Ovary (tissue), 3 donors: ENCODE results near the gene PCDHGA7.

Source experiments
- POLR2A ChIP-seq: fragments of 450-650 bp; IDR thresholded peaks from one replicate; pipeline ENCODE4 v1.6.1; 2017; ENCODE audit warnings: antibody characterized with exemption, mild to moderate bottlenecking, moderate library complexity
- TF ChIP-seq, protein P1 (sequence below), 3 donors: fragments of 450-650 bp in 2 of 3; fragments of 200-600 bp in 1 of 3; IDR thresholded peaks; one replicate each; pipeline versions ENCODE4 v1.5.1 to v1.8.0; 2016 to 2022; ENCODE audit warnings: antibody characterized with exemption in 3 of 3, mild to moderate bottlenecking in 1 of 3
- donor health status: DM: no; HTN: no; CAD: no.

DNA sequence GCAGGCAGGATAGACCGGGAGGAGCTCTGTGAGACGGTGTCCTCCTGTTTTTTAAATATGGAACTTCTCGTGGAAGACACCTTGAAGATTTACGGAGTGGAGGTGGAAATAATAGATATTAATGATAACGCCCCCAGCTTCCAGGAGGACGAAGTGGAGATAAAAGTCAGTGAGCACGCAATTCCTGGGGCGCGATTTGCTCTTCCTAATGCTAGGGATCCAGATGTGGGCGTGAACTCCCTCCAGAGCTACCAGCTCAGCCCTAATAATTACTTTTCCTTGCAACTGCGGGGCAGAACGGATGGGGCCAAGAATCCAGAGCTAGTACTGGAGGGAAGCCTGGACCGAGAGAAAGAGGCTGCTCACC is 38.9 kb downstream of the PCDHGA7 start:
- TF ChIP-seq, protein P1, sequence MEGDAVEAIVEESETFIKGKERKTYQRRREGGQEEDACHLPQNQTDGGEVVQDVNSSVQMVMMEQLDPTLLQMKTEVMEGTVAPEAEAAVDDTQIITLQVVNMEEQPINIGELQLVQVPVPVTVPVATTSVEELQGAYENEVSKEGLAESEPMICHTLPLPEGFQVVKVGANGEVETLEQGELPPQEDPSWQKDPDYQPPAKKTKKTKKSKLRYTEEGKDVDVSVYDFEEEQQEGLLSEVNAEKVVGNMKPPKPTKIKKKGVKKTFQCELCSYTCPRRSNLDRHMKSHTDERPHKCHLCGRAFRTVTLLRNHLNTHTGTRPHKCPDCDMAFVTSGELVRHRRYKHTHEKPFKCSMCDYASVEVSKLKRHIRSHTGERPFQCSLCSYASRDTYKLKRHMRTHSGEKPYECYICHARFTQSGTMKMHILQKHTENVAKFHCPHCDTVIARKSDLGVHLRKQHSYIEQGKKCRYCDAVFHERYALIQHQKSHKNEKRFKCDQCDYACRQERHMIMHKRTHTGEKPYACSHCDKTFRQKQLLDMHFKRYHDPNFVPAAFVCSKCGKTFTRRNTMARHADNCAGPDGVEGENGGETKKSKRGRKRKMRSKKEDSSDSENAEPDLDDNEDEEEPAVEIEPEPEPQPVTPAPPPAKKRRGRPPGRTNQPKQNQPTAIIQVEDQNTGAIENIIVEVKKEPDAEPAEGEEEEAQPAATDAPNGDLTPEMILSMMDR (IDR thresholded peaks at IDR 0.05), result no peak
- TF ChIP-seq POLR2A, result no peak
